SK-N-SH treated with all-trans-retinoic acid at 6 μM for 48 hours (cell line): ENCODE measurements around the gene KAT6B.

Experiments used
- ATAC-seq: fragments of 200-7000 bp; cut with Tn5 transposase; 3 replicates; pipeline ENCODE4 v1.9.1; 2020; ENCODE audit warnings: mild to moderate bottlenecking, moderate library complexity
- ARNTL ChIP-seq: fragments of 450-650 bp; formaldehyde crosslinking; IDR thresholded peaks from 2 replicates; pipeline ENCODE4 v1.5.0; 2020; ENCODE audit warnings: low read depth, mild to moderate bottlenecking, moderate library complexity, borderline replicate concordance
- BACH2 ChIP-seq: fragments of 250-450 bp; sonication (Bioruptor Pico); IDR thresholded peaks from 2 replicates; pipeline ENCODE4 v1.9.0; 2021; ENCODE audit warnings: mild to moderate bottlenecking, borderline replicate concordance
- CSDC2 ChIP-seq: fragments of 250-450 bp; sonication (Bioruptor Pico); IDR thresholded peaks from 2 replicates; pipeline ENCODE4 v1.5.0; 2020; ENCODE audit warnings: mild to moderate bottlenecking, moderate library complexity
- ESRRG ChIP-seq: fragments of 250-450 bp; sonication (Bioruptor Pico); IDR thresholded peaks from 2 replicates; pipeline ENCODE4 v1.6.1; 2021; ENCODE audit warnings: mild to moderate bottlenecking
- GLIS3 ChIP-seq: fragments of 250-450 bp; sonication (Bioruptor Pico); IDR thresholded peaks from 2 replicates; pipeline ENCODE4 v1.5.0; 2020; ENCODE audit warnings: mild to moderate bottlenecking, moderate library complexity
- ISL1 ChIP-seq: fragments of 250-450 bp; sonication (Bioruptor Pico); IDR thresholded peaks from 2 replicates; pipeline ENCODE4 v2.1.2; 2022; ENCODE audit warnings: mild to moderate bottlenecking, moderate library complexity
- OSR1 ChIP-seq: fragments of 250-450 bp; sonication (Bioruptor Pico); IDR thresholded peaks from 2 replicates; pipeline ENCODE4 v1.8.0; 2022; ENCODE audit warnings: moderate library complexity, mild to moderate bottlenecking, inconsistent platforms
- PPARA ChIP-seq: fragments of 250-450 bp; sonication (Bioruptor Pico); IDR thresholded peaks from 2 replicates; pipeline ENCODE4 v1.5.0; 2020; ENCODE audit warnings: mild to moderate bottlenecking, borderline replicate concordance
- RARB ChIP-seq: fragments of 250-450 bp; sonication (Bioruptor Pico); IDR thresholded peaks from 2 replicates; pipeline ENCODE4 v1.8.0; 2021; ENCODE audit warnings: mild to moderate bottlenecking, moderate library complexity
- SNAI2 ChIP-seq: fragments of 250-450 bp; sonication (Bioruptor Pico); IDR thresholded peaks from 2 replicates; pipeline ENCODE4 v1.5.0; 2020; ENCODE audit warnings: mild to moderate bottlenecking, moderate library complexity
- TCF4 ChIP-seq: fragments of 250-450 bp; sonication (Bioruptor Pico); IDR thresholded peaks from 2 replicates; pipeline ENCODE4 v1.8.0; 2021; ENCODE audit warnings: mild to moderate bottlenecking, moderate library complexity, borderline replicate concordance
- TOX ChIP-seq: fragments of 250-450 bp; sonication (Bioruptor Pico); IDR thresholded peaks from 2 replicates; pipeline ENCODE4 v1.8.0; 2021; ENCODE audit warnings: mild to moderate bottlenecking, moderate library complexity, borderline replicate concordance
- ZFP3 ChIP-seq: fragments of 250-450 bp; sonication (Bioruptor Pico); IDR thresholded peaks from 2 replicates; pipeline ENCODE4 v1.5.0; 2020; ENCODE audit warnings: mild to moderate bottlenecking, moderate library complexity
- ZFP30 ChIP-seq: fragments of 450-650 bp; formaldehyde crosslinking; IDR thresholded peaks from 2 replicates; pipeline ENCODE4 v1.5.0; 2022; ENCODE audit warnings: mild to moderate bottlenecking, moderate library complexity
- ZNF565 ChIP-seq: fragments of 450-650 bp; formaldehyde crosslinking; conservative IDR thresholded peaks from 2 replicates; pipeline ENCODE4 v1.5.0; 2020; ENCODE audit warnings: low read depth, mild to moderate bottlenecking, moderate library complexity
- ZNF70 ChIP-seq: fragments of 450-650 bp; formaldehyde crosslinking; IDR thresholded peaks from 2 replicates; pipeline ENCODE4 v1.5.0; 2020; ENCODE audit warnings: mild to moderate bottlenecking, moderate library complexity
- ZNF8 ChIP-seq: fragments of 450-650 bp; formaldehyde crosslinking; IDR thresholded peaks from 2 replicates; pipeline ENCODE4 v1.5.0; 2020; ENCODE audit warnings: mild to moderate bottlenecking, moderate library complexity
- TF ChIP-seq, protein P1 (sequence below): fragments of 250-450 bp; sonication (Bioruptor Pico); IDR thresholded peaks from 2 replicates; pipeline ENCODE4 v1.8.0; 2021; ENCODE audit warnings: low read depth, mild to moderate bottlenecking, moderate library complexity, borderline replicate concordance
- TF ChIP-seq, protein P2 (sequence below): fragments of 250-450 bp; sonication (Bioruptor Pico); IDR thresholded peaks from 2 replicates; pipeline ENCODE4 v1.5.1; 2020; ENCODE audit warnings: low read depth, mild to moderate bottlenecking, moderate library complexity
- TF ChIP-seq, protein P3 (sequence below): fragments of 250-450 bp; sonication (Bioruptor Pico); IDR thresholded peaks from 2 replicates; pipeline ENCODE4 v1.5.1; 2021; ENCODE audit warnings: mild to moderate bottlenecking, moderate library complexity
- TF ChIP-seq, protein P4 (sequence below): fragments of 250-450 bp; sonication (Bioruptor Pico); IDR thresholded peaks from 2 replicates; pipeline ENCODE4 v1.5.0; 2020; ENCODE audit warnings: mild to moderate bottlenecking, moderate library complexity
- TF ChIP-seq, protein P5 (sequence below): fragments of 250-450 bp; sonication (Bioruptor Pico); IDR thresholded peaks from 2 replicates; pipeline ENCODE4 v1.8.0; 2020; ENCODE audit warnings: mild to moderate bottlenecking, moderate library complexity, borderline replicate concordance

The KAT6B gene

DNA sequence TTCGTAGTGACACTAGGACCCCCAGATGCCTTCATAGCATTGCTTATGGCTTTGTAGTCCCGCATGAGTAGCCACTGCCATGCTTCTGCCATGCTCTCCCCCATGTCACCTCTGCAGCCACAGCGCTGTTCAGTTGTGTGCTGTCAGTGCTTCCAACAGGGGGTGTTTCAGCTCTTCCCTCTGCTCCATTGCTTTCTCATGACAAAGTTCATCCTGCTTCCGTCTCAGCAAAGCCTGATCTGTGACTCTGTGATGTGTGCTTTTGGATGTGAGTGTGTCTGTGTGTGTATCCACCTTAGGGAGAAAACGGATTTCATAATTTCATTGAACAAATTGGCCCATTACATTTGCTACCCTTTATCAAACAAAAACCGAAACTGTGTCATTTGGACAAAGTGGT, 150.2 kb downstream of the KAT6B start:
- ATAC-seq, result no peak

DNA sequence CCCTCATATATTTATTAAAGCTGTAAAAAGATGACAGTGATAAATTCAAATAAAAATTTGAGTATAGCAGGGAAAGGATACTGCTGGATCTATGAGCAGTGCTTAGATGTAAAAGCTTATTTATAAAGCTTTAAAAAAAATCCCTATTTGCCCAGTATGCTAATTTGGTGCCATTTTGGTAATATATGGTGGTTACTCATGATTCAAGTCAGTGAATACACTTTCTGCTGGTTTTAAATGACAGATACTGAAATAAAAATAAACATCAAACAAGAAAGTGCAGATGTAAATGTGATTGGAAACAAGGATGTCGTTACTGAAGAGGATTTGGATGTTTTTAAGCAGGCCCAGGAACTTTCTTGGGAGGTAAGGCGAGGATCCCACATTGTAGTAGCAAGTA, 150.7 kb downstream of the KAT6B start:
- TF ChIP-seq TOX (no peak), ZFP30 (CRISPR knock-in tag) (no peak), ZNF565 (CRISPR knock-in tag) (no peak), ZFP3 (no peak), BACH2 (CRISPR knock-in tag) (no peak), ARNTL (CRISPR knock-in tag) (no peak), SNAI2 (no peak), ISL1 (no peak), RARB (no peak), OSR1 (CRISPR knock-in tag) (no peak), ESRRG (CRISPR knock-in tag) (no peak)
- TF ChIP-seq, protein P1, sequence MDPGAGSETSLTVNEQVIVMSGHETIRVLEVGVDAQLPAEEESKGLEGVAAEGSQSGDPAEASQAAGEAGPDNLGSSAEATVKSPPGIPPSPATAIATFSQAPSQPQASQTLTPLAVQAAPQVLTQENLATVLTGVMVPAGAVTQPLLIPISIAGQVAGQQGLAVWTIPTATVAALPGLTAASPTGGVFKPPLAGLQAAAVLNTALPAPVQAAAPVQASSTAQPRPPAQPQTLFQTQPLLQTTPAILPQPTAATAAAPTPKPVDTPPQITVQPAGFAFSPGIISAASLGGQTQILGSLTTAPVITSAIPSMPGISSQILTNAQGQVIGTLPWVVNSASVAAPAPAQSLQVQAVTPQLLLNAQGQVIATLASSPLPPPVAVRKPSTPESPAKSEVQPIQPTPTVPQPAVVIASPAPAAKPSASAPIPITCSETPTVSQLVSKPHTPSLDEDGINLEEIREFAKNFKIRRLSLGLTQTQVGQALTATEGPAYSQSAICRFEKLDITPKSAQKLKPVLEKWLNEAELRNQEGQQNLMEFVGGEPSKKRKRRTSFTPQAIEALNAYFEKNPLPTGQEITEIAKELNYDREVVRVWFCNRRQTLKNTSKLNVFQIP (CRISPR knock-in tag), result no peak
- TF ChIP-seq, protein P2, sequence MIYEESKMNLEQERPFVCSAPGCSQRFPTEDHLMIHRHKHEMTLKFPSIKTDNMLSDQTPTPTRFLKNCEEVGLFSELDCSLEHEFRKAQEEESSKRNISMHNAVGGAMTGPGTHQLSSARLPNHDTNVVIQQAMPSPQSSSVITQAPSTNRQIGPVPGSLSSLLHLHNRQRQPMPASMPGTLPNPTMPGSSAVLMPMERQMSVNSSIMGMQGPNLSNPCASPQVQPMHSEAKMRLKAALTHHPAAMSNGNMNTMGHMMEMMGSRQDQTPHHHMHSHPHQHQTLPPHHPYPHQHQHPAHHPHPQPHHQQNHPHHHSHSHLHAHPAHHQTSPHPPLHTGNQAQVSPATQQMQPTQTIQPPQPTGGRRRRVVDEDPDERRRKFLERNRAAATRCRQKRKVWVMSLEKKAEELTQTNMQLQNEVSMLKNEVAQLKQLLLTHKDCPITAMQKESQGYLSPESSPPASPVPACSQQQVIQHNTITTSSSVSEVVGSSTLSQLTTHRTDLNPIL (CRISPR knock-in tag), result no peak
- TF ChIP-seq, protein P3, sequence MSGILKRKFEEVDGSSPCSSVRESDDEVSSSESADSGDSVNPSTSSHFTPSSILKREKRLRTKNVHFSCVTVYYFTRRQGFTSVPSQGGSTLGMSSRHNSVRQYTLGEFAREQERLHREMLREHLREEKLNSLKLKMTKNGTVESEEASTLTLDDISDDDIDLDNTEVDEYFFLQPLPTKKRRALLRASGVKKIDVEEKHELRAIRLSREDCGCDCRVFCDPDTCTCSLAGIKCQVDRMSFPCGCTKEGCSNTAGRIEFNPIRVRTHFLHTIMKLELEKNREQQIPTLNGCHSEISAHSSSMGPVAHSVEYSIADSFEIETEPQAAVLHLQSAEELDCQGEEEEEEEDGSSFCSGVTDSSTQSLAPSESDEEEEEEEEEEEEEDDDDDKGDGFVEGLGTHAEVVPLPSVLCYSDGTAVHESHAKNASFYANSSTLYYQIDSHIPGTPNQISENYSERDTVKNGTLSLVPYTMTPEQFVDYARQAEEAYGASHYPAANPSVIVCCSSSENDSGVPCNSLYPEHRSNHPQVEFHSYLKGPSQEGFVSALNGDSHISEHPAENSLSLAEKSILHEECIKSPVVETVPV (CRISPR knock-in tag), result no peak
- ATAC-seq, result no peak

More for the DNA sequence above, 150.2 kb downstream of the KAT6B start:
- TF ChIP-seq TCF4 (CRISPR knock-in tag) (no peak), OSR1 (CRISPR knock-in tag) (no peak), PPARA (CRISPR knock-in tag) (no peak), ESRRG (CRISPR knock-in tag) (no peak), CSDC2 (CRISPR knock-in tag) (no peak), GLIS3 (CRISPR knock-in tag) (no peak), RARB (no peak), ZFP30 (CRISPR knock-in tag) (no peak), ZNF565 (CRISPR knock-in tag) (no peak), ARNTL (CRISPR knock-in tag) (no peak), ZFP3 (no peak), ZNF8 (CRISPR knock-in tag) (no peak), ZNF70 (no peak)
- TF ChIP-seq, protein P2 (CRISPR knock-in tag), result no peak
- TF ChIP-seq, protein P4, sequence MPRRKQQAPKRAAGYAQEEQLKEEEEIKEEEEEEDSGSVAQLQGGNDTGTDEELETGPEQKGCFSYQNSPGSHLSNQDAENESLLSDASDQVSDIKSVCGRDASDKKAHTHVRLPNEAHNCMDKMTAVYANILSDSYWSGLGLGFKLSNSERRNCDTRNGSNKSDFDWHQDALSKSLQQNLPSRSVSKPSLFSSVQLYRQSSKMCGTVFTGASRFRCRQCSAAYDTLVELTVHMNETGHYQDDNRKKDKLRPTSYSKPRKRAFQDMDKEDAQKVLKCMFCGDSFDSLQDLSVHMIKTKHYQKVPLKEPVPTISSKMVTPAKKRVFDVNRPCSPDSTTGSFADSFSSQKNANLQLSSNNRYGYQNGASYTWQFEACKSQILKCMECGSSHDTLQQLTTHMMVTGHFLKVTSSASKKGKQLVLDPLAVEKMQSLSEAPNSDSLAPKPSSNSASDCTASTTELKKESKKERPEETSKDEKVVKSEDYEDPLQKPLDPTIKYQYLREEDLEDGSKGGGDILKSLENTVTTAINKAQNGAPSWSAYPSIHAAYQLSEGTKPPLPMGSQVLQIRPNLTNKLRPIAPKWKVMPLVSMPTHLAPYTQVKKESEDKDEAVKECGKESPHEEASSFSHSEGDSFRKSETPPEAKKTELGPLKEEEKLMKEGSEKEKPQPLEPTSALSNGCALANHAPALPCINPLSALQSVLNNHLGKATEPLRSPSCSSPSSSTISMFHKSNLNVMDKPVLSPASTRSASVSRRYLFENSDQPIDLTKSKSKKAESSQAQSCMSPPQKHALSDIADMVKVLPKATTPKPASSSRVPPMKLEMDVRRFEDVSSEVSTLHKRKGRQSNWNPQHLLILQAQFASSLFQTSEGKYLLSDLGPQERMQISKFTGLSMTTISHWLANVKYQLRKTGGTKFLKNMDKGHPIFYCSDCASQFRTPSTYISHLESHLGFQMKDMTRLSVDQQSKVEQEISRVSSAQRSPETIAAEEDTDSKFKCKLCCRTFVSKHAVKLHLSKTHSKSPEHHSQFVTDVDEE (CRISPR knock-in tag), result no peak
- TF ChIP-seq, protein P3 (CRISPR knock-in tag), result no peak
- TF ChIP-seq, protein P5, sequence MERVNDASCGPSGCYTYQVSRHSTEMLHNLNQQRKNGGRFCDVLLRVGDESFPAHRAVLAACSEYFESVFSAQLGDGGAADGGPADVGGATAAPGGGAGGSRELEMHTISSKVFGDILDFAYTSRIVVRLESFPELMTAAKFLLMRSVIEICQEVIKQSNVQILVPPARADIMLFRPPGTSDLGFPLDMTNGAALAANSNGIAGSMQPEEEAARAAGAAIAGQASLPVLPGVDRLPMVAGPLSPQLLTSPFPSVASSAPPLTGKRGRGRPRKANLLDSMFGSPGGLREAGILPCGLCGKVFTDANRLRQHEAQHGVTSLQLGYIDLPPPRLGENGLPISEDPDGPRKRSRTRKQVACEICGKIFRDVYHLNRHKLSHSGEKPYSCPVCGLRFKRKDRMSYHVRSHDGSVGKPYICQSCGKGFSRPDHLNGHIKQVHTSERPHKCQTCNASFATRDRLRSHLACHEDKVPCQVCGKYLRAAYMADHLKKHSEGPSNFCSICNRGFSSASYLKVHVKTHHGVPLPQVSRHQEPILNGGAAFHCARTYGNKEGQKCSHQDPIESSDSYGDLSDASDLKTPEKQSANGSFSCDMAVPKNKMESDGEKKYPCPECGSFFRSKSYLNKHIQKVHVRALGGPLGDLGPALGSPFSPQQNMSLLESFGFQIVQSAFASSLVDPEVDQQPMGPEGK (CRISPR knock-in tag), result no peak
